GM23338 (cell line): Measurements from ENCODE around the gene INTS3. TPM values are rescaled to one million over a fixed set of nuclear protein-coding genes. Genes with fewer than 3 reads are reported as not detected.

ENCODE experiments used
- ATAC-seq: fragments of 200-7000 bp; cut with Tn5 transposase; 3 replicates; pipeline ENCODE4 v1.9.1; 2020
- DNase-seq: peaks from one replicate; pipeline ENCODE4 v3.0.0-alpha.2; 2015; ENCODE audit warnings: low spot score
- H2AFZ ChIP-seq: fragments of 200-600 bp; sonication (generic); 2 replicates; pipeline ENCODE4 v1.8.0; 2016; ENCODE audit warnings: antibody characterized with exemption, mild to moderate bottlenecking, moderate library complexity
- H3F3A ChIP-seq: fragments of 200-600 bp; sonication (generic); replicated peaks from 2 replicates; pipeline ENCODE4 v1.8.0; 2017; ENCODE audit warnings: antibody characterized with exemption, mixed run types, low read depth
- H3K27ac ChIP-seq: fragments of 200-600 bp; sonication (generic); 2 replicates; pipeline ENCODE4 v1.6.1; 2016; ENCODE audit warnings: low read depth
- H3K27me3 ChIP-seq: fragments of 200-600 bp; sonication (generic); 2 replicates; pipeline ENCODE4 v1.8.0; 2016; ENCODE audit warnings: mild to moderate bottlenecking, mixed run types, moderate library complexity; ENCODE audit not compliant: insufficient read depth
- H3K36me3 ChIP-seq: fragments of 200-600 bp; sonication (generic); 2 replicates; pipeline ENCODE4 v1.8.0; 2016; ENCODE audit warnings: mild to moderate bottlenecking; ENCODE audit not compliant: insufficient read depth
- H3K4me1 ChIP-seq: fragments of 200-600 bp; sonication (generic); 2 replicates; pipeline ENCODE4 v1.8.0; 2016; ENCODE audit warnings: mild to moderate bottlenecking, moderate library complexity; ENCODE audit not compliant: insufficient read depth
- H3K4me2 ChIP-seq: fragments of 200-600 bp; sonication (generic); 2 replicates; pipeline ENCODE4 v1.7.1; 2017; ENCODE audit warnings: mixed run types
- H3K4me3 ChIP-seq: fragments of 200-600 bp; sonication (generic); 2 replicates; pipeline ENCODE4 v1.6.1; 2016; ENCODE audit warnings: mixed run types
- H3K79me2 ChIP-seq: fragments of 200-600 bp; sonication (generic); replicated peaks from 2 replicates; pipeline ENCODE4 v1.8.0; 2017; ENCODE audit warnings: mild to moderate bottlenecking; ENCODE audit not compliant: insufficient read depth
- H3K9me2 ChIP-seq: fragments of 200-600 bp; sonication (generic); 2 replicates; pipeline ENCODE4 v1.8.0; 2017; ENCODE audit not compliant: insufficient read depth
- H4K20me1 ChIP-seq: fragments of 200-600 bp; sonication (generic); replicated peaks from 2 replicates; pipeline ENCODE4 v1.8.0; 2017; ENCODE audit warnings: mild to moderate bottlenecking; ENCODE audit not compliant: insufficient read depth
- H3K27ac Mint-ChIP-seq: 2 replicates; pipeline ENCODE4 v1.8.0; 2020; ENCODE audit warnings: inconsistent platforms, mild to moderate bottlenecking, moderate library complexity, mixed read lengths
- H3K27me3 Mint-ChIP-seq: 3 replicates; pipeline ENCODE4 v1.8.0; 2022; ENCODE audit warnings: low read depth, mild to moderate bottlenecking, moderate library complexity, mixed read lengths, inconsistent platforms; ENCODE audit not compliant: insufficient read depth, poor library complexity
- H3K36me3 Mint-ChIP-seq: 3 replicates; pipeline ENCODE4 v1.8.0; 2021; ENCODE audit warnings: low read depth, mild to moderate bottlenecking, inconsistent platforms, moderate library complexity, mixed read lengths
- H3K4me1 Mint-ChIP-seq: 3 replicates; pipeline ENCODE4 v1.8.0; 2020; ENCODE audit warnings: mild to moderate bottlenecking, inconsistent platforms, mixed read lengths
- H3K4me3 Mint-ChIP-seq: 3 replicates; pipeline ENCODE4 v1.8.0; 2021; ENCODE audit warnings: moderate library complexity, mild to moderate bottlenecking, inconsistent platforms, mixed read lengths
- H3K9me3 Mint-ChIP-seq: 3 replicates; pipeline ENCODE4 v1.8.0; 2020; ENCODE audit warnings: moderate library complexity, mild to moderate bottlenecking, inconsistent platforms, mixed read lengths
- CREB1 ChIP-seq: fragments of 250-450 bp; sonication (Bioruptor Pico); IDR thresholded peaks from 2 replicates; pipeline ENCODE4 v1.5.0; 2020; ENCODE audit warnings: low read depth, mild to moderate bottlenecking, moderate library complexity
- EZH2phosphoT487 ChIP-seq: fragments of 200-600 bp; sonication (generic); IDR thresholded peaks from one replicate; pipeline ENCODE4 v1.8.1; 2018; ENCODE audit warnings: antibody characterized with exemption; ENCODE audit not compliant: unreplicated experiment
- NANOG ChIP-seq: IDR thresholded peaks from 2 replicates; pipeline ENCODE4 v1.6.1; 2016; ENCODE audit warnings: antibody characterized with exemption, borderline replicate concordance
- REST ChIP-seq: IDR thresholded peaks from one replicate; pipeline ENCODE4 v1.6.1; 2018; ENCODE audit warnings: antibody characterized with exemption; ENCODE audit not compliant: unreplicated experiment
- STAT1 ChIP-seq: IDR thresholded peaks from one replicate; pipeline ENCODE4 v1.6.1; 2016; ENCODE audit warnings: antibody characterized with exemption; ENCODE audit not compliant: unreplicated experiment
- ZNF331 ChIP-seq: fragments of 250-450 bp; sonication (Bioruptor Pico); IDR thresholded peaks from 2 replicates; pipeline ENCODE4 v1.5.0; 2020; ENCODE audit warnings: low read depth, mild to moderate bottlenecking, moderate library complexity
- ZNF462 ChIP-seq: fragments of 250-450 bp; sonication (Bioruptor Pico); IDR thresholded peaks from 2 replicates; pipeline ENCODE4 v1.5.0; 2020; ENCODE audit warnings: mild to moderate bottlenecking, moderate library complexity
- polyA plus RNA-seq: library from polyadenylated mRNA; unstranded; fragments of >200 nt; fragmentation: Nextera tagmentation; extraction: Ambion mirVana; gene quantifications from 2 replicates; pipeline ENCODE4 v1.2.1, GENCODE V29; 2016
- total RNA-seq: library from RNA; depleted of rRNA; stranded (reverse); fragments of >200 nt; shearing (Covaris generic); gene quantifications from 2 replicates; pipeline ENCODE4 v1.2.3, GENCODE V29; 2014

The INTS3 gene
- total and polyA plus RNA-seq, 2 experiments from 2014 or later: 22.7 to 51.3 TPM

- TF ChIP-seq ZNF462 (CRISPR knock-in tag): no peak
- TF ChIP-seq NANOG: no peak
- TF ChIP-seq CREB1 (CRISPR knock-in tag): no peak
- no peak for TF ChIP-seq REST
These were observed 42.9 kb downstream of the INTS3 start (continued) for GRCh38 chr1:153770797-153771196.

GRCh38 chr1:153771261-153771660 is 43.4 kb downstream of the INTS3 start:
- no peak overlapping the region for H3K4me3 ChIP-seq
- H3K9me2 ChIP-seq: no peaks in the 10 kb centered on the region
- no peaks in the 10 kb centered on the region for H3K79me2 ChIP-seq
- peaks cover 3% of the 10 kb centered on the region; the same call in 1 of the 2 replicates for H4K20me1 ChIP-seq
- H3K27me3 ChIP-seq: no peaks in the 10 kb centered on the region
- H3F3A ChIP-seq: peaks cover 19% of the 10 kb centered on the region
- peaks cover 43% of the 10 kb centered on the region for H3K4me1 Mint-ChIP-seq
- H2AFZ ChIP-seq: no peak overlapping the region
- no peak overlapping the region for H3K27ac Mint-ChIP-seq
- H3K4me2 ChIP-seq: no peak overlapping the region
- peaks cover 20% of the 10 kb centered on the region for H3K36me3 ChIP-seq
- H3K4me3 Mint-ChIP-seq: no peak overlapping the region
- H3K9me3 Mint-ChIP-seq: no peaks in the 10 kb centered on the region
- no peak for ATAC-seq
- peaks cover 17% of the 10 kb centered on the region for H3K4me1 ChIP-seq
- DNase-seq: no peak
- H3K27ac ChIP-seq: no peak overlapping the region
- peaks cover 22% of the 10 kb centered on the region for H3K27me3 Mint-ChIP-seq
- peaks cover 79% of the 10 kb centered on the region for H3K36me3 Mint-ChIP-seq
- no peak for TF ChIP-seq REST
- no peak for TF ChIP-seq ZNF331 (CRISPR knock-in tag)
- no peak for TF ChIP-seq NANOG
- no peak for TF ChIP-seq STAT1
- no peak for TF ChIP-seq EZH2phosphoT487
